ENCODE measurements around the gene GREB1. TPM values are rescaled to one million over a fixed set of nuclear protein-coding genes. Genes with fewer than 3 reads are reported as not detected.

The GREB1 gene
- total RNA-seq, 4 donors from 2014 or later: 3.1 to 8.8 (median 6.5) TPM

- no peak for ATAC-seq
- Histone ChIP-seq H3K4me1 (peaks cover 0 to 36% (median 0%) of the 10 kb centered on the region in 3 donors), H3K9me3 (no peaks in the 10 kb centered on the region), H3K27ac (no peak overlapping the region), H3K27me3 (no peaks in the 10 kb centered on the region), H3K36me3 (no peaks in the 10 kb centered on the region), H3K4me3 (no peak overlapping the region)
- TF ChIP-seq POLR2AphosphoS5 (IDR thresholded peaks at IDR 0.05) (no peak), EP300 (IDR thresholded peaks at IDR 0.05) (no peak), POLR2A (IDR thresholded peaks at IDR 0.05) (no peak), CTCF (IDR thresholded peaks at IDR 0.05) (no peak)
- 97 to 100% methylated on average over 5 to 6 of the region's 10 CpGs for WGBS, 2 donors (ENCODE audit: low coverage in 1 of 2)
Measured at GRCh38 chr2:11576398-11576797, 42.6 kb downstream of the GREB1 start.

GRCh38 chr2:11577101-11577883 is 43.4 kb downstream of the GREB1 start:
- Histone ChIP-seq H3K9me3 (no peaks in the 10 kb centered on the region), H3K36me3 (no peaks in the 10 kb centered on the region), H3K4me3 (no peak overlapping the region), H3K27ac (no peak overlapping the region), H3K27me3 (no peaks in the 10 kb centered on the region), H3K4me1 (peaks cover 0 to 45% (median 2%) of the 10 kb centered on the region in 3 donors)
- 74 to 94% methylated on average over 2 to 8 of the region's 14 CpGs for WGBS, 2 donors (ENCODE audit: low coverage in 1 of 2)
- TF ChIP-seq EP300 (IDR thresholded peaks at IDR 0.05): no peak
- no peak for TF ChIP-seq POLR2AphosphoS5 (IDR thresholded peaks at IDR 0.05)
- no peak for TF ChIP-seq CTCF (IDR thresholded peaks at IDR 0.05)
- no peak for TF ChIP-seq POLR2A (IDR thresholded peaks at IDR 0.05)
- no peak for ATAC-seq

GRCh38 chr2:11578081-11578948 is 44.5 kb downstream of the GREB1 start:
- WGBS, 2 donors (ENCODE audit: low coverage in 1 of 2): 94 to 100% methylated on average over 3 to 15 of the region's 22 CpGs
- no peak for ATAC-seq
- no peaks in the 10 kb centered on the region for H3K36me3 ChIP-seq
- no peak overlapping the region for H3K27ac ChIP-seq
- H3K9me3 ChIP-seq: no peaks in the 10 kb centered on the region
- no peaks in the 10 kb centered on the region for H3K27me3 ChIP-seq
- no peak for TF ChIP-seq CTCF (IDR thresholded peaks at IDR 0.05)
- no peak overlapping the region for H3K4me3 ChIP-seq
- H3K4me1 ChIP-seq: peaks cover 0 to 50% (median 6%) of the 10 kb centered on the region in 3 donors

- no peak overlapping the region for H3K4me3 ChIP-seq
- no peaks in the 10 kb centered on the region for H3K27me3 ChIP-seq
- ATAC-seq: no peak
- no peak overlapping the region for H3K27ac ChIP-seq
- H3K9me3 ChIP-seq: no peaks in the 10 kb centered on the region
- TF ChIP-seq CTCF (IDR thresholded peaks at IDR 0.05): no peak
- TF ChIP-seq POLR2AphosphoS5 (IDR thresholded peaks at IDR 0.05): no peak
- no peak for TF ChIP-seq EP300 (IDR thresholded peaks at IDR 0.05)
- TF ChIP-seq POLR2A (IDR thresholded peaks at IDR 0.05): no peak
- 84 to 86% methylated on average over 1 to 9 of the region's 11 CpGs for WGBS, 2 donors (ENCODE audit: low coverage in 1 of 2)
- peaks cover 0 to 50% (median 13%) of the 10 kb centered on the region in 3 donors for H3K4me1 ChIP-seq
- no peaks in the 10 kb centered on the region for H3K36me3 ChIP-seq
Measured at GRCh38 chr2:11578986-11579774, 45.3 kb downstream of the GREB1 start.

Data from gastroesophageal sphincter (tissue), 4 donors.